ENCODE data around the gene LYG1.
A peak's percentile ranks its signal among the peaks of the same experiment; 100 is the strongest.
"Not testable (repeated sequence)": the region's sequence is repeated elsewhere in the genome, so short reads cannot be mapped to it uniquely, and the experiment has no call there.

LYG1 gene

DNA sequence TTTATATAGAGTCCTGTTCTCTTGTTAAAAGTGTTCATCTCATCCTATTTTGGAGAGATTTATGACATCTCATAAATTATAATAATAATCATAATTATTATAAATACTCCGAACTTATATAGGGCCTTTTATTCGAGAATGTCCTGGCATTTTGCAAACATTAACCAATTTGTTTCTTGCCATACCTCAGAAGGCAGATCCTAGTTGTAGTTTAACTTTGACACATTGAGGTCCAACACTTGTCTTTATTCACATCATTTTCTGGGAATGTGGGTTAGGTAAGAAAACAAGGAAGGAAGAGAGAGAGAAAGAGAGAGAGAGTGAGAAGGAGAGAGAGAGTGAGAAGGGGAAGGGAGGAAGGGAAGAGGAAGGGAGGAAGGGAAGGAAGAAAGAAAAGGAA lies at the start of gene LYG1:
Gene LYG1, minus strand, starts transcription at position 101 of the 400 bp plus-strand sequence. CDS start 5,527 bp downstream, outside the sequence.
- not testable (repeated sequence) for DNase-seq (ENCODE audit: insufficient read length, low spot score)
- FAIRE-seq = peak; percentile 49

GRCh38 chr2:99350194-99350593 lies 49.2 kb upstream of the LYG1 start:
- FAIRE-seq (no peak), DNase-seq (ENCODE audit: insufficient read length, low spot score) (no peak)

GRCh38 chr2:99348173-99348572 lies 47.2 kb upstream of the LYG1 start:
- no peak for FAIRE-seq

DNA sequence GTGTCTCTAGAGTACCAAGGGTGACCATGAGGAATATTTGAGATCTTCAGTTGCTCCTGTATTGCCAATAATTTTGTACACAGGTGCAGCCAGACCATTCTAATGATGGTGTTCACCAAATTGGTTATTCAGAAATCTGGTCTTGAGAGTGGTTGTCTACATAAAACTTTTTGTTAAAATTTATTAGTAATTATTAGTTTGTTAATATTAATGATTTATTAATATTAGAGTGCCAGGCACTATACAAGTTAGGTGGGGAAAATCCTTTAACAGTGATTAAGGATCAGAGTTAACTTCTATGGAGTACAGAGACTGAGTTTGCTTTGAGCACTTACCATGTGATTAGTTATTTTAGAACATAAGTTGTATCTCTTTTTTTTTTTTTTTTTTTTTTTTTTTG lies 45.2 kb upstream of the LYG1 start:
- no peak for DNase-seq (ENCODE audit: insufficient read length, low spot score)
- no peak for FAIRE-seq

More at GRCh38 chr2:99348173-99348572, 47.2 kb upstream of the LYG1 start:
- no peak for DNase-seq (ENCODE audit: insufficient read length, low spot score)

- FAIRE-seq; DNase-seq (ENCODE audit: insufficient read length, low spot score): not testable (repeated sequence)
Measured at GRCh38 chr2:99345446-99345845, 44.4 kb upstream of the LYG1 start.

- no peak for FAIRE-seq
Measured at GRCh38 chr2:99342536-99342935, 41.5 kb upstream of the LYG1 start.

DNA sequence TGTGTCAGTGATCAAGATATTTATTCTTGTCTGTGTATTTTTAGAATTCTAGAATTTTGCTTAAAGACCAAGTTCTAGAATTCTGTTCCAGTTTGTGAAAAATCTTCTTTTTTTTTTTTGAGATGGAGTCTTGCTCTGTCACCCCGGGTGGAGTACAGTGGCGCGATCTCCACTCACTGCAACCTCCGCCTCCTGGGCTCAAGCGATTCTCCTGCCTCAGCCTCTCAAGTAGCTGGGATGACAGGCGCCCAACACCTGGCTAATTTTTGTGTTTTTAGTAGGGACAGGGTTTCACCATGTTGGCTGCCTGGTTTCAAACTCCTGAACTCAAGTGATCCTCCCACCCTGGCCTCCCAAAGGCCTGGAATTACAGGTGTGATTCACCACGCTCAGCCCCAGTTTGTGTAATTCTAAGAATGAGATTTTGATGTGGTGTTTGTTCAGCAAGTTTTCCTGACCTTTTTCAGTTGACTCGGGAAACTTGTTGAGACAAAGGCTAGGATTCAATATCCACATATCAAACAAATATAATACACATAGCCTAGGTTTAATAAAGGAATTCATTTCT lies 39.8 kb upstream of the LYG1 start:
- FAIRE-seq (no peak), DNase-seq (ENCODE audit: insufficient read length, low spot score) (no peak)

More at GRCh38 chr2:99342536-99342935, 41.5 kb upstream of the LYG1 start:
- no peak for DNase-seq (ENCODE audit: insufficient read length, low spot score)

- peak; percentile 11 for DNase-seq (ENCODE audit: insufficient read length, low spot score)
- FAIRE-seq = no peak
Measured at GRCh38 chr2:99338029-99338585, 37.1 kb upstream of the LYG1 start.

GRCh38 chr2:99337113-99338028 lies 36.4 kb upstream of the LYG1 start, which contains the start of gene EIF5B:
TSS of gene EIF5B (plus strand) at chr2:99337389. CDS start at chr2:99337555, 166 bp downstream.
- FAIRE-seq (peak; percentile 62), DNase-seq (ENCODE audit: insufficient read length, low spot score) (peak; percentile 96)

GRCh38 chr2:99336804-99337112 lies 35.8 kb upstream of the LYG1 start:
- DNase-seq (ENCODE audit: insufficient read length, low spot score) = no peak
- FAIRE-seq = no peak

DNA sequence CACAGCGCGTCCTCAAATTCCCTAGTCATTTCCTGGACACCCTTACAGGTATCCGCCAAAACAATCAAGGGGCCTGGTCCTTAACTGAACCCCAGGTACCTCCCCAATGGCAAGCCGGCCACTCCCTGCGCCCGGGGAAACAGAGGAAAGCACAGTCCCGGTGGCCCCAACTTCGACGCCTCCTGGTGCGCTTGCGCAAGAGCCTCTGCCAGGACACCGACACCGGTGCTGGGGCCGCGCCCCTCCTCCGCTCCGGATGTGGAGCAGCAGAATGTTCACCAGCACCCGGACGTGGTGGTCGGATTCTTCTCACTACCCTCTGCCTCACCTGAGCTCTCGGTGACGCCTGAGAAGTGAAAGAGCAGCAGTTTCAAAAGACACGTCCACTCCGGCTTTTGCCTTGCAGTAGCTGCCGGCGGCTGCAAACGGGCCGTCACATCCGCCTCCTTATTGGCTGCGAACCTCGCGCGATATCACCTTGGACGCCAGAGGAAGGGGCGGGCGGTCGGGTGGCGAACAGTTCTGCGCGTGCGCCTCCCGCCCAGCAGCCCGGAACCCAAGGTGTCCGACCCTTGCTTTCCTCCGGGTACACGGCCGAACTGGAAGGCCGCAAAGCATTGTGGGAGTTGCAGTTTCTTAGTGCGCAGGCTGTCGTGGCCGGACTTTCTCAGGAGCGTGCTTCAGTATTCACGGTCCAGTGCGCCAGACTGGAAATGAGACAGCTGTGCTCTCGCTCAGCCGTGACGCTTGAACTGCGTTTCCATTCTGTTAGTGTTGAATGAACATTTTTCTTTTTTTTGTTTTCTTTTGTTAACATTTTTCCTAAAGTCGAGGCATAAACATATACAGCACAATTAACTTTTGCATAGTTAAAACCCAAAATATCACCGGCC lies 35.2 kb upstream of the LYG1 start, which contains the start of gene TXNDC9:
Gene TXNDC9, minus strand, starts transcription at position 423 of the 893 bp plus-strand sequence. CDS start 3,123 bp downstream, outside the sequence.
- peak; percentile 51 for FAIRE-seq
- DNase-seq (ENCODE audit: insufficient read length, low spot score) = peak; percentile 96

GRCh38 chr2:99325384-99325783 lies 24.4 kb upstream of the LYG1 start:
- DNase-seq (ENCODE audit: insufficient read length, low spot score) (no peak), FAIRE-seq (no peak)

GRCh38 chr2:99317873-99318200 lies 16.8 kb upstream of the LYG1 start:
- DNase-seq (ENCODE audit: insufficient read length, low spot score); FAIRE-seq: not testable (repeated sequence)

DNA sequence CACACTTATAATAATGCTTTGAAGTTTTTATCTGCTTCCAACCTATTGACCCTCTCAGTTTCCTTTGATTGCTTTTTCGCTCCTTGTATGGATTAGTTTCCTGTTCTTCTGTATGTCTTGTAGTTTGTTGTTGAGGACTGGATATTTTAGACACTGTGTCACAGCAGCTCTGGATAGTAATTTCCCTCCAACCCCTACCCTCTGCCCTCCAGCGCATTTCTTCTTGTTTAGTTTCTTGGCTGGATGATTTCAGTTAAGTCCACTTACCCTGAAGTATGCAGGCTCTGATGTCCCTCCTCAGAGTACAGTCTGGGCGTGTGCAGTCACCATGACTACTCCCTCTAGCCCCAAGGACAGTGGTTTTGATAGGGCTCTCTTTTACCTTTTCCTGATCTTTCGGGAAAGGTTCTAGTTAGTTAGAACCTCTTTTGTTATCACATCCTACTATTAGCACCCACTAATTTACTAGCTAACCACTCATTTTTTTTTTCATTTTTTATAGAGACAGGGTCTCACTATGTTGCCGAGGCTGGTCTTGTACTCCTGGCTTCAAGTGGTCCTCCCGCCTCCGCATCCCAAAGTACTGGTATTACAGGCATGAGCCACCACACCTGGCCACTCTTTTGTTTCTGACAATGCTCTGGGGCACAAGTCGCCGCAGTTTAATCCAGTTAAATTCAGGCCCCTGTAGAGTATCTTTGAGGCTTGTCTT lies 16.3 kb upstream of the LYG1 start:
- DNase-seq (ENCODE audit: insufficient read length, low spot score) (no peak), FAIRE-seq (no peak)

- FAIRE-seq (peak; percentile 16), DNase-seq (ENCODE audit: insufficient read length, low spot score) (no peak)
Measured at GRCh38 chr2:99299580-99299979, 1.4 kb downstream of the LYG1 start.

DNA sequence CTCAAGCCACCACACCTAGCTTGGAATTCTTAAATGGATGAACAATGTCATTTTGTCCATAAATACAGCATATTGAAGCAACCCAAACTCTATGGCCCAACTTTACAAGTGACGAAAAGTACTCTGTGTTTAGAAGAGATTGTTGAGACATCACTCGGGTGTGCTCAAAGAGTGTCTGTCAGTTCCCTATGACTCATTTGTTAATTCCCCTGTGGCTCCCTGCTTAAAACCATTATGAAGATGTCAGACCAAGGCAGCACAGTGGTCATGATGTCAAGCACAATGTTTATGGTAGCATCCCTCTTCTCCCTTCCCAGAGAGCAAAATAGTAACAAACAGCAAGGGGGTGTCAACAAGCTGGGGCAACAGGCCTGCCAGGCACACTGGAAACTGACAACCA lies 3.0 kb downstream of the LYG1 start:
- FAIRE-seq (no peak), DNase-seq (ENCODE audit: insufficient read length, low spot score) (no peak)

DNA sequence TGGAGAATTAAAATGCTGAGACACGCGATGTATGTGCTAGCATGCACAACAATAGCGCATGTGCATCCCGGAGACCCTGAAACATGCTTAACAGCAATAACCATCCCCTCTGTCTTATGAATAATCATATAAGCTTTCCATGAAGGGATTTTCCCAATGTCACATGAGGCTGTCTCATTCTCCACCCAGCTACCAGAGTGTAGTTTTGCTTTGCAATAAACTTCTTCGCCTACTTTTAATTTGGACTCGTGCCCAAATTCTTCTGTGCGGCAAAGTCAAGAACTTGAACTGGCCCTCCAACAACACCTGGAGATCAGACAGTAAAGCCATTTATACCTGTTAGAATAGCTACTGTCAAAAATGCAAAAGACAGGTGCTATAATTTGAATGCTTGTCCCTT lies 15.5 kb downstream of the LYG1 start:
- FAIRE-seq (no peak), DNase-seq (ENCODE audit: insufficient read length, low spot score) (no peak)

DNA sequence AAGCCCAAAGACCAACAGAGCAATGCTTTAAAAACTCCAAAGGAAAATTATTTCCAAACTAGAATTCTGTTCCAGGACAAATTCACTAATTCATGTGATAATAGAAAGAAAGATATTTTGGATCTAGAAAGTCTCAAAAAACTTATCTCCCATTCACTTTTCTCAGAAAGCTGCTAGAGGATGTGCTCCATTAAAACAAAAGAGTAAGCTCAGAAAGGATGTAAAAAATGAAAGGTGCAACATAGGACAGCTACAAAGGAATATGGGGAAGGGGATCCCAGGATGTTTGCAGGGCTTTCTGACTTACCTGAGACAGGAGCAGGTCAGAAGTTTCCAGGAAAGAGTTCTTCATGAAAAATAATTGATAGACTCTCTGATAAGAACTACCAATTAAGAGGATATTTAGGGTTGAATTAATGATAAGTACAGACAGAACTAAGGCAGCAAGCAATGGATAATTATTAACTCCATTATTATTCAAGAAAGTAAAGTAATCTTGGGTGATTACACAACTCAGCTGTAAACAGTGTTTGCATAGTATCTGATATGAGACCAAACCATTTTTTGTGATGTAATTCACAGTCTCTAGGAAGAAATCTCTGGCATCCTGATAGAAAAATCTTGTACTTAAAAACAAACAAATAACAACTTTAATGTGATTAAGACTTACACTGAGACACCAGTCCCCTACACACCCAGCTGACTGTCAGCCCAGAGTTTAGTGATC lies 20.9 kb downstream of the LYG1 start:
- no peak for DNase-seq (ENCODE audit: insufficient read length, low spot score)
- no peak for FAIRE-seq

DNA sequence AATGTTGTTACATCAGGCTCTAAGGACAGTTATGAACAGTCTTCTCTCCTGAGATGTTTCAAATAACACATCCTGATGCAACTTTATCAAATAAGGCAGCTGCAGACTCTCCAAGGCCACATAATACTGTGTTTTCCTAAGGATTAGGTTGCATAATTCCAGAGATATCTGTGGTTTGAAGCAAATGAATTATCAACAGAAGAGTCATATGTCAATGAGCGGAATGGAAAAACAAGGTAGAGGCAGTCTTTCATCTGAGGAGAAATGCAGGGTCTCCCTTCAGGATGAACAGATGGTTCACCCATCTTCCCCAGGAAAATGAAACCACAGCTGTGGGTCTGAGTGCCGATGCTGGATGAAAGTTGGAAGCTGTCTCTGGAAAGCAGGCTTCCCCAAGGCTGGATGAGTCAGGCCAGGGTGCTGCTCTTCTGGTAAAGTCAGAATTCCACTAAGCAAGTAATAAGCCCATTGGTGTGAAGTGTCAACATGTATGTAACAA lies 22.2 kb downstream of the LYG1 start:
- peak; percentile 84 for DNase-seq (ENCODE audit: insufficient read length, low spot score)
- FAIRE-seq = peak; percentile 98
